Keratinocyte (primary cell): ENCODE results near the gene GOSR1. TPM values are rescaled to one million over a fixed set of nuclear protein-coding genes. Genes with fewer than 3 reads are reported as not detected.
"Not testable (repeated sequence)": the region's sequence is repeated elsewhere in the genome, so short reads cannot be mapped to it uniquely, and the experiment has no call there.

Experiments used
- DNase-seq: peaks from one replicate; pipeline ENCODE4 v3.0.0-alpha.2; 2011; ENCODE audit warnings: low read depth, missing footprints, low spot score
- FAIRE-seq: peaks from 2 replicates; lab custom pipeline; 2011; peaks lifted over from hg19 to GRCh38; lab: Jason Lieb, UNC
- H2AFZ ChIP-seq: 2 replicates; pipeline ENCODE4 v1.6.0; 2012; ENCODE audit warnings: low read length, control low read depth, inconsistent platforms; ENCODE audit not compliant: control insufficient read depth
- H3K27ac ChIP-seq: 2 replicates; pipeline ENCODE4 v1.5.1; 2011; ENCODE audit warnings: low read length; ENCODE audit not compliant: control insufficient read depth, insufficient read depth
- H3K27me3 ChIP-seq: 3 replicates; pipeline ENCODE4 v1.6.0; 2011; ENCODE audit warnings: low read length; ENCODE audit not compliant: control insufficient read depth, insufficient read depth; ENCODE audit errors: extremely low read depth
- H3K36me3 ChIP-seq, 2 experiments: 2 replicates in 1 of 2; 3 replicates in 1 of 2; pipeline ENCODE4 v1.5.1; 2011; ENCODE audit warnings: low read length in 2 of 2, mild to moderate bottlenecking in 1 of 2; ENCODE audit not compliant: control insufficient read depth in 2 of 2, insufficient read depth in 2 of 2; ENCODE audit errors: extremely low read depth in 1 of 2
- H3K4me1 ChIP-seq: 3 replicates; pipeline ENCODE4 v1.5.1; 2011; ENCODE audit warnings: low read length; ENCODE audit not compliant: control insufficient read depth, insufficient read depth; ENCODE audit errors: extremely low read depth
- H3K4me2 ChIP-seq: 3 replicates; pipeline ENCODE4 v1.6.0; 2011; ENCODE audit warnings: low read depth, low read length; ENCODE audit not compliant: control insufficient read depth, insufficient read depth; ENCODE audit errors: extremely low read depth
- H3K4me3 ChIP-seq, 3 experiments: fragments of 200-600 bp in 1 of 3; sonication (generic) in 1 of 3; 2 replicates in 2 of 3; 3 replicates in 1 of 3; pipeline ENCODE4 v1.5.1; 2011 to 2016; ENCODE audit warnings: low read length in 3 of 3, mild to moderate bottlenecking in 3 of 3, control low read depth in 2 of 3, inconsistent platforms in 1 of 3, low read depth in 1 of 3, mixed read lengths in 1 of 3, mixed run types in 1 of 3, moderate library complexity in 1 of 3; ENCODE audit not compliant: control insufficient read depth in 2 of 3, insufficient read depth in 2 of 3; ENCODE audit errors: extremely low read depth in 1 of 3
- H3K79me2 ChIP-seq: 2 replicates; pipeline ENCODE4 v1.6.0; 2012; ENCODE audit warnings: low read length; ENCODE audit not compliant: control insufficient read depth, insufficient read depth
- H3K9ac ChIP-seq: 3 replicates; pipeline ENCODE4 v1.6.0; 2011; ENCODE audit warnings: low read length; ENCODE audit not compliant: control insufficient read depth, insufficient read depth; ENCODE audit errors: extremely low read depth
- H3K9me1 ChIP-seq: 3 replicates; pipeline ENCODE4 v1.6.0; 2011; ENCODE audit warnings: low read length; ENCODE audit not compliant: control insufficient read depth, insufficient read depth; ENCODE audit errors: extremely low read depth
- H3K9me3 ChIP-seq: 2 replicates; pipeline ENCODE4 v1.5.1; 2012; ENCODE audit warnings: low read depth, low read length; ENCODE audit not compliant: control insufficient read depth
- H4K20me1 ChIP-seq: 3 replicates; pipeline ENCODE4 v1.6.0; 2011; ENCODE audit warnings: low read length; ENCODE audit not compliant: control insufficient read depth, insufficient read depth; ENCODE audit errors: extremely low read depth
- EZH2 ChIP-seq: IDR thresholded peaks from one replicate; pipeline ENCODE4 v1.6.1; 2012; ENCODE audit warnings: inconsistent platforms, mild to moderate bottlenecking, low read length, moderate library complexity
- dilution Hi-C: fragments of 300-500 bp; cut with MboI; formaldehyde crosslinking; loops from one replicate; pipeline ENCODE4 v1.7.0; 2020; ENCODE audit warnings: low sequenced_read_pairs; ENCODE audit not compliant: extremely low pct_ligation_motif_present
- polyA plus RNA-seq, 5 experiments: library from polyadenylated mRNA; depleted of rRNA in 3 of 5; stranded (reverse) in 3 of 5; stranded (forward) in 1 of 5; unstranded in 1 of 5; fragments of >200 nt; gene quantifications; 1 replicate in 1 of 5; 2 replicates in 3 of 5; 3 replicates in 1 of 5; pipeline versions ENCODE4 v1.2.1 to v1.2.3, GENCODE V29; 2011 to 2012; ENCODE audit warnings: missing spikeins in 2 of 5, low read depth in 1 of 5, low replicate concordance in 1 of 5
- TF ChIP-seq, protein P1 (sequence below), 3 experiments: IDR thresholded peaks in 1 of 3; conservative IDR thresholded peaks in 1 of 3; optimal IDR thresholded peaks in 1 of 3; 2 replicates in 2 of 3; 3 replicates in 1 of 3; pipeline versions ENCODE3 to v1.5.1; 2011; ENCODE audit warnings: low read length in 3 of 3, mild to moderate bottlenecking in 3 of 3, moderate library complexity in 2 of 3, control low read depth in 1 of 3, inconsistent platforms in 1 of 3; ENCODE audit not compliant: insufficient read depth in 2 of 3; ENCODE audit errors: extremely low read depth in 1 of 3

The GOSR1 gene
- polyA plus RNA-seq, 1 donor (not counting 4 experiments of a cell fraction or from before 2014, with no cell fraction given) = 24.5 TPM

DNA sequence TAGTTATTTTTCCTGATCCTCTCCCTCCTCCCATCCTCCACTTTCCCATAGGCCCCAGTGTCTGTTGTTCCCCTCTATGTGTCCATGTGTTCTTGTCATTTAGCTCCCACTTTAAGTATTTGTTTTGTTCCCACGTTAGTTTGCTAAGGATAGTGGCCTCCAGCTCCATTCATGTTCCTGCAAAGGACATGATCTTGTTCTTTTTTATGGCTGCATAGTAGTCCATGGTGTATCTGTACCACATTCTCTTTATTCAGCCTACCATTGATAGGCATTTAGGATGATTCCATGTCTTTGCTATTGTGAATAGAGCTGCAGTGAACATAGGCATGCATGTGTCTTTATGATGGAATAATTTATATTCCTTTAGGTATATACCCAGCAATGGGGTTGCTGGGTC is 60.5 kb downstream of the GOSR1 start:
- FAIRE-seq, H3K4me2 ChIP-seq, H4K20me1 ChIP-seq, H3K9ac ChIP-seq, H3K27me3 ChIP-seq, dilution Hi-C loops, H2AFZ ChIP-seq, H3K9me3 ChIP-seq, H3K4me3 ChIP-seq, H3K27ac ChIP-seq, DNase-seq, H3K36me3 ChIP-seq, H3K4me1 ChIP-seq, H3K9me1 ChIP-seq, H3K79me2 ChIP-seq: not testable (repeated sequence)

DNA sequence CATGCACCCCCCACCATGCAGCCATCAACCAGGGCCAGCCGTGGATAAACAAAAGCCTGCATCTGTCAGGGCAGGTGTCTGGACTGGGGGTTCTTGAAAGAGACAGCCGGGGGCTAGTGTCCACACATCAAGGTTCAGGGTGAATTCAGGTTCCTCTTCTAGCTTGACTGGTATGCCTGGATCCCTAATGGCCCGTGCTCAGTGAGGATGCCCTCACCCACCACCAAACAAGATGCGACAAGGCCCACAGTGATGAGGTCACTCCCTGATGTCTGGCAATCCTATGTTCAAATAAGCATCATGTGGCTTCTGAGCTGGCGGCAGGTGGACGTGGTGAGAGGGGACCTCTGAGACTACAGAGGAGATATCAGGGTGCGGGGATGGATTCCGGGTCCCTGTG is 64.6 kb downstream of the GOSR1 start:
- Histone ChIP-seq H3K36me3 (no peaks in the 10 kb centered on the region), H3K9me3 (no peaks in the 10 kb centered on the region), H3K9me1 (no peaks in the 10 kb centered on the region), H3K9ac (no peak overlapping the region), H3K4me3 (no peak overlapping the region), H3K27me3 (no peaks in the 10 kb centered on the region), H3K4me2 (no peak overlapping the region), H2AFZ (no peak overlapping the region), H3K27ac (no peak overlapping the region), H3K79me2 (no peaks in the 10 kb centered on the region), H4K20me1 (no peaks in the 10 kb centered on the region), H3K4me1 (no peaks in the 10 kb centered on the region)
- TF ChIP-seq, protein P1, sequence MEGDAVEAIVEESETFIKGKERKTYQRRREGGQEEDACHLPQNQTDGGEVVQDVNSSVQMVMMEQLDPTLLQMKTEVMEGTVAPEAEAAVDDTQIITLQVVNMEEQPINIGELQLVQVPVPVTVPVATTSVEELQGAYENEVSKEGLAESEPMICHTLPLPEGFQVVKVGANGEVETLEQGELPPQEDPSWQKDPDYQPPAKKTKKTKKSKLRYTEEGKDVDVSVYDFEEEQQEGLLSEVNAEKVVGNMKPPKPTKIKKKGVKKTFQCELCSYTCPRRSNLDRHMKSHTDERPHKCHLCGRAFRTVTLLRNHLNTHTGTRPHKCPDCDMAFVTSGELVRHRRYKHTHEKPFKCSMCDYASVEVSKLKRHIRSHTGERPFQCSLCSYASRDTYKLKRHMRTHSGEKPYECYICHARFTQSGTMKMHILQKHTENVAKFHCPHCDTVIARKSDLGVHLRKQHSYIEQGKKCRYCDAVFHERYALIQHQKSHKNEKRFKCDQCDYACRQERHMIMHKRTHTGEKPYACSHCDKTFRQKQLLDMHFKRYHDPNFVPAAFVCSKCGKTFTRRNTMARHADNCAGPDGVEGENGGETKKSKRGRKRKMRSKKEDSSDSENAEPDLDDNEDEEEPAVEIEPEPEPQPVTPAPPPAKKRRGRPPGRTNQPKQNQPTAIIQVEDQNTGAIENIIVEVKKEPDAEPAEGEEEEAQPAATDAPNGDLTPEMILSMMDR (optimal IDR thresholded peaks at IDR 0.05 in 1 of 3, IDR thresholded peaks at IDR 0.05 in 1 of 3, conservative IDR thresholded peaks at IDR 0.05 in 1 of 3; ENCODE audit: extremely low read depth in 1 of 3, insufficient read depth in 2 of 3, low read length in 3 of 3) = no peak
- no peak for TF ChIP-seq EZH2
- dilution Hi-C loops = no loop called here
- FAIRE-seq = no peak
- no peak for DNase-seq

DNA sequence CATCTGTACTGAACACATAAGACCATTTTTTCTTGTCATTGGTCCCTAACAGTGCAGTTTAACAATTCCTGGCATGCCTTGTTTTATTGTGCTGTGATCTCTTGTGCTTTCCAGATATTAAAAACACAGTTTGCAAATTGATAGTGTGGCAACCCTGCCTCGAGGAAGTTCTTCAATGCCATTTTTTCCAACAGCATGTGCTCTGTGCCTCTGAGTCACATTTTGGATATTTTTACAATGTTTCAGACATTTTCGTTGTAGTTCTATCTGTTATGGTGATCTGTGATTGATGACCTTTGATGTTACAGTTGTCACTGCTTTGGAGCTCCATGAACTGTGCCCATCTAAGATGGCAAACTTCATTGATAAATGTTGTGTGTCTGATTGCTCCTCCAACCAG is 66.2 kb downstream of the GOSR1 start:
- dilution Hi-C loops = no loop called here
- no peak for TF ChIP-seq EZH2
- TF ChIP-seq, protein P1 (optimal IDR thresholded peaks at IDR 0.05 in 1 of 3, IDR thresholded peaks at IDR 0.05 in 1 of 3, conservative IDR thresholded peaks at IDR 0.05 in 1 of 3; ENCODE audit: extremely low read depth in 1 of 3, insufficient read depth in 2 of 3, low read length in 3 of 3) = no peak
- Histone ChIP-seq H3K27me3 (no peaks in the 10 kb centered on the region), H4K20me1 (no peaks in the 10 kb centered on the region), H3K4me3 (no peak overlapping the region), H2AFZ (no peak overlapping the region), H3K4me1 (no peaks in the 10 kb centered on the region), H3K4me2 (no peak overlapping the region), H3K36me3 (no peaks in the 10 kb centered on the region), H3K9ac (no peak overlapping the region), H3K9me3 (no peaks in the 10 kb centered on the region), H3K27ac (no peak overlapping the region), H3K79me2 (no peaks in the 10 kb centered on the region), H3K9me1 (no peaks in the 10 kb centered on the region)
- DNase-seq (no peak), FAIRE-seq (no peak)
